22Rv1 (cell line): ENCODE data around the gene ADAD1.

Experiments
- ZFX ChIP-seq: fragments of 450-650 bp; IDR thresholded peaks from 2 replicates; pipeline ENCODE4 v1.6.1; 2017; ENCODE audit warnings: antibody characterized with exemption, borderline replicate concordance
- TF ChIP-seq, protein P1 (sequence below): fragments of 450-650 bp; IDR thresholded peaks from 2 replicates; pipeline ENCODE4 v1.5.1; 2017; ENCODE audit warnings: mild to moderate bottlenecking

- TF ChIP-seq, protein P1, sequence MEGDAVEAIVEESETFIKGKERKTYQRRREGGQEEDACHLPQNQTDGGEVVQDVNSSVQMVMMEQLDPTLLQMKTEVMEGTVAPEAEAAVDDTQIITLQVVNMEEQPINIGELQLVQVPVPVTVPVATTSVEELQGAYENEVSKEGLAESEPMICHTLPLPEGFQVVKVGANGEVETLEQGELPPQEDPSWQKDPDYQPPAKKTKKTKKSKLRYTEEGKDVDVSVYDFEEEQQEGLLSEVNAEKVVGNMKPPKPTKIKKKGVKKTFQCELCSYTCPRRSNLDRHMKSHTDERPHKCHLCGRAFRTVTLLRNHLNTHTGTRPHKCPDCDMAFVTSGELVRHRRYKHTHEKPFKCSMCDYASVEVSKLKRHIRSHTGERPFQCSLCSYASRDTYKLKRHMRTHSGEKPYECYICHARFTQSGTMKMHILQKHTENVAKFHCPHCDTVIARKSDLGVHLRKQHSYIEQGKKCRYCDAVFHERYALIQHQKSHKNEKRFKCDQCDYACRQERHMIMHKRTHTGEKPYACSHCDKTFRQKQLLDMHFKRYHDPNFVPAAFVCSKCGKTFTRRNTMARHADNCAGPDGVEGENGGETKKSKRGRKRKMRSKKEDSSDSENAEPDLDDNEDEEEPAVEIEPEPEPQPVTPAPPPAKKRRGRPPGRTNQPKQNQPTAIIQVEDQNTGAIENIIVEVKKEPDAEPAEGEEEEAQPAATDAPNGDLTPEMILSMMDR = no peak
- no peak for TF ChIP-seq ZFX
Observed at GRCh38 chr4:122383341-122383740, 4.5 kb downstream of the ADAD1 start.
